ENCODE measurements around the gene ALDOB.

The ALDOB gene

GRCh38 chr9:101448680-101449070 is 13.1 kb upstream of the ALDOB start:
- Histone ChIP-seq H4K8ac (ENCODE audit: low read length) (no peak overlapping the region), H3K4ac (ENCODE audit: low read depth in 1 of 2, low read length in 2 of 2) (no peak overlapping the region), H2AK5ac (ENCODE audit: low read length, severe bottlenecking) (no peak overlapping the region), H2BK12ac (ENCODE audit: low read length in 2 of 2) (no peak overlapping the region), H3K4me1 (ENCODE audit: control insufficient read depth, insufficient read depth, low read depth, low read length) (peaks cover 2% of the 10 kb centered on the region), H3K79me1 (replicated peaks; ENCODE audit: low read length, poor library complexity, severe bottlenecking) (no peaks in the 10 kb centered on the region), H3K4me2 (ENCODE audit: low read length, poor library complexity, severe bottlenecking) (no peak overlapping the region), H4K91ac (ENCODE audit: low read length) (no peak overlapping the region), H3K9me3 (ENCODE audit: control insufficient read depth, low read length) (no peaks in the 10 kb centered on the region), H2AFZ (ENCODE audit: low read depth, low read length) (no peak overlapping the region), H3K4me3 (ENCODE audit: insufficient read depth in 1 of 2, low read depth in 1 of 2, low read length in 2 of 2) (peak overlapping the region in 1 of 2 experiments; percentile 80), H3K14ac (ENCODE audit: low read length in 2 of 2) (no peak overlapping the region), H2BK120ac (ENCODE audit: low read depth, low read length) (no peak overlapping the region), H2BK15ac (ENCODE audit: low read depth, poor library complexity, severe bottlenecking) (no peak overlapping the region), H2BK5ac (ENCODE audit: low read depth, low read length, poor library complexity, severe bottlenecking) (no peak overlapping the region), H3K18ac (ENCODE audit: low read depth in 1 of 2, low read length in 2 of 2) (no peak overlapping the region), H3K36me3 (ENCODE audit: control insufficient read depth in 1 of 2, insufficient read depth in 2 of 2, low read depth in 1 of 2, low read length in 2 of 2) (no peaks in the 10 kb centered on the region), H3K27ac (ENCODE audit: low read length, poor library complexity, severe bottlenecking) (no peak overlapping the region), H3K9ac (ENCODE audit: low read length) (peak overlapping the region; percentile 75), H3K23ac (ENCODE audit: low read length in 2 of 2) (no peak overlapping the region), H3K27me3 (ENCODE audit: control insufficient read depth in 1 of 2, insufficient read depth in 1 of 2, low read length in 2 of 2) (peaks cover 7 to 18% of the 10 kb centered on the region in 2 experiments)
- no peak for DNase-seq
- 93% methylated on average over 2 of the region's 4 CpGs for WGBS

DNA sequence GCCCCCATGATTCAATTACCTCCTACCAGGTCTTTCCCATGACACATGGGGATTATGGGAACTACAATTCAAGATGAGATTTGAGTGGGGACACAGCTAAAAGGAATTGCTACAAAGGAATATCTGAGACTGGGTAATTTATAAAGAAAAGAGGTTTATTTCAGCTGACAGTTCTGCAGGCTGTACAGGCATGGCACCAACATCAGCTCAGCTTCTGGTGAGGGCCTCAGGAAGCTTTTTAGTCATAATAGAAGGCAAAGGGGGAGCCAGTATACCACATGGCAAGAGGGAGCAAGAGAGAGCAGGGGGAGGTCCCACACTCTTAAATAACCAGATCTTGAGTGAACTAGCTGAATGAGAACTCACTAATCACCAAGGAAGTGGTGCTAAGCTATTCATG is 11.2 kb upstream of the ALDOB start:
- Histone ChIP-seq H3K79me1 (replicated peaks; ENCODE audit: low read length, poor library complexity, severe bottlenecking) (no peaks in the 10 kb centered on the region), H3K4me1 (ENCODE audit: control insufficient read depth, insufficient read depth, low read depth, low read length) (peaks cover 2% of the 10 kb centered on the region), H2AFZ (ENCODE audit: low read depth, low read length) (no peak overlapping the region), H3K23ac (ENCODE audit: low read length in 2 of 2) (no peak overlapping the region), H2BK5ac (ENCODE audit: low read depth, low read length, poor library complexity, severe bottlenecking) (no peak overlapping the region), H3K4ac (ENCODE audit: low read depth in 1 of 2, low read length in 2 of 2) (no peak overlapping the region), H3K27me3 (ENCODE audit: control insufficient read depth in 1 of 2, insufficient read depth in 1 of 2, low read length in 2 of 2) (peaks cover 7 to 22% of the 10 kb centered on the region in 2 experiments), H2BK120ac (ENCODE audit: low read depth, low read length) (no peak overlapping the region), H3K9me3 (ENCODE audit: control insufficient read depth, low read length) (no peaks in the 10 kb centered on the region), H3K27ac (ENCODE audit: low read length, poor library complexity, severe bottlenecking) (no peak overlapping the region), H4K8ac (ENCODE audit: low read length) (no peak overlapping the region), H4K91ac (ENCODE audit: low read length) (no peak overlapping the region), H3K18ac (ENCODE audit: low read depth in 1 of 2, low read length in 2 of 2) (no peak overlapping the region), H2BK12ac (ENCODE audit: low read length in 2 of 2) (no peak overlapping the region), H3K4me2 (ENCODE audit: low read length, poor library complexity, severe bottlenecking) (no peak overlapping the region), H2BK15ac (ENCODE audit: low read depth, poor library complexity, severe bottlenecking) (no peak overlapping the region), H3K4me3 (ENCODE audit: insufficient read depth in 1 of 2, low read depth in 1 of 2, low read length in 2 of 2) (no peak overlapping the region), H3K36me3 (ENCODE audit: control insufficient read depth in 1 of 2, insufficient read depth in 2 of 2, low read depth in 1 of 2, low read length in 2 of 2) (no peaks in the 10 kb centered on the region), H3K14ac (ENCODE audit: low read length in 2 of 2) (no peak overlapping the region), H3K9ac (ENCODE audit: low read length) (no peak overlapping the region), H2AK5ac (ENCODE audit: low read length, severe bottlenecking) (no peak overlapping the region)
- DNase-seq = no peak

- no peak overlapping the region for H3K18ac ChIP-seq (ENCODE audit: low read depth in 1 of 2, low read length in 2 of 2)
- H3K4ac ChIP-seq (ENCODE audit: low read depth in 1 of 2, low read length in 2 of 2) = no peak overlapping the region
- no peak overlapping the region for H2BK12ac ChIP-seq (ENCODE audit: low read length in 2 of 2)
- WGBS = 70% methylated on average over 5 of the region's 5 CpGs
- peaks cover 11 to 14% of the 10 kb centered on the region in 2 experiments for H3K27me3 ChIP-seq (ENCODE audit: control insufficient read depth in 1 of 2, insufficient read depth in 1 of 2, low read length in 2 of 2)
- H3K14ac ChIP-seq (ENCODE audit: low read length in 2 of 2) = no peak overlapping the region
- no peaks in the 10 kb centered on the region for H3K36me3 ChIP-seq (ENCODE audit: control insufficient read depth in 1 of 2, insufficient read depth in 2 of 2, low read depth in 1 of 2, low read length in 2 of 2)
- no peak for DNase-seq
- no peak overlapping the region for H2AK5ac ChIP-seq (ENCODE audit: low read length, severe bottlenecking)
- no peak overlapping the region for H2BK5ac ChIP-seq (ENCODE audit: low read depth, low read length, poor library complexity, severe bottlenecking)
- no peaks in the 10 kb centered on the region for H3K9me3 ChIP-seq (ENCODE audit: control insufficient read depth, low read length)
- no peak overlapping the region for H4K91ac ChIP-seq (ENCODE audit: low read length)
- no peak overlapping the region for H2BK120ac ChIP-seq (ENCODE audit: low read depth, low read length)
- peak overlapping the region; percentile 68 for H3K9ac ChIP-seq (ENCODE audit: low read length)
- no peak overlapping the region for H3K23ac ChIP-seq (ENCODE audit: low read length in 2 of 2)
- H3K4me3 ChIP-seq (ENCODE audit: insufficient read depth in 1 of 2, low read depth in 1 of 2, low read length in 2 of 2) = peak overlapping the region in 1 of 2 experiments; percentile 62
- H3K4me1 ChIP-seq (ENCODE audit: control insufficient read depth, insufficient read depth, low read depth, low read length) = peaks cover 2% of the 10 kb centered on the region
- H3K79me1 ChIP-seq (replicated peaks; ENCODE audit: low read length, poor library complexity, severe bottlenecking) = no peaks in the 10 kb centered on the region
- no peak overlapping the region for H4K8ac ChIP-seq (ENCODE audit: low read length)
- no peak overlapping the region for H2BK15ac ChIP-seq (ENCODE audit: low read depth, poor library complexity, severe bottlenecking)
- H3K27ac ChIP-seq (ENCODE audit: low read length, poor library complexity, severe bottlenecking) = peak overlapping the region; percentile 70
- peak overlapping the region; percentile 30 for H3K4me2 ChIP-seq (ENCODE audit: low read length, poor library complexity, severe bottlenecking)
- no peak overlapping the region for H2AFZ ChIP-seq (ENCODE audit: low read depth, low read length)
These were observed 9.9 kb upstream of the ALDOB start for GRCh38 chr9:101445353-101446029.

GRCh38 chr9:101443364-101443771 is 7.8 kb upstream of the ALDOB start:
- H3K9me3 ChIP-seq (ENCODE audit: control insufficient read depth, low read length) = no peaks in the 10 kb centered on the region

More at GRCh38 chr9:101443364-101443771, 7.8 kb upstream of the ALDOB start:
- H3K9ac ChIP-seq (ENCODE audit: low read length) = no peak overlapping the region
- no peak overlapping the region for H2AK5ac ChIP-seq (ENCODE audit: low read length, severe bottlenecking)
- H3K23ac ChIP-seq (ENCODE audit: low read length in 2 of 2) = no peak overlapping the region
- no peak overlapping the region for H2BK15ac ChIP-seq (ENCODE audit: low read depth, poor library complexity, severe bottlenecking)
- no peak overlapping the region for H2BK5ac ChIP-seq (ENCODE audit: low read depth, low read length, poor library complexity, severe bottlenecking)
- H2BK120ac ChIP-seq (ENCODE audit: low read depth, low read length) = no peak overlapping the region
- H3K4me3 ChIP-seq (ENCODE audit: insufficient read depth in 1 of 2, low read depth in 1 of 2, low read length in 2 of 2) = no peak overlapping the region
- 53% methylated on average over 9 of the region's 9 CpGs for WGBS
- no peak overlapping the region for H3K27ac ChIP-seq (ENCODE audit: low read length, poor library complexity, severe bottlenecking)
- no peak overlapping the region for H3K4me2 ChIP-seq (ENCODE audit: low read length, poor library complexity, severe bottlenecking)
- H3K27me3 ChIP-seq (ENCODE audit: control insufficient read depth in 1 of 2, insufficient read depth in 1 of 2, low read length in 2 of 2) = peaks cover 8 to 11% of the 10 kb centered on the region in 2 experiments
- H3K18ac ChIP-seq (ENCODE audit: low read depth in 1 of 2, low read length in 2 of 2) = no peak overlapping the region
- H3K14ac ChIP-seq (ENCODE audit: low read length in 2 of 2) = no peak overlapping the region
- no peak overlapping the region for H4K91ac ChIP-seq (ENCODE audit: low read length)
- no peak for DNase-seq
- H3K36me3 ChIP-seq (ENCODE audit: control insufficient read depth in 1 of 2, insufficient read depth in 2 of 2, low read depth in 1 of 2, low read length in 2 of 2) = no peaks in the 10 kb centered on the region
- no peaks in the 10 kb centered on the region for H3K79me1 ChIP-seq (replicated peaks; ENCODE audit: low read length, poor library complexity, severe bottlenecking)
- H2BK12ac ChIP-seq (ENCODE audit: low read length in 2 of 2) = no peak overlapping the region
- no peak overlapping the region for H4K8ac ChIP-seq (ENCODE audit: low read length)
- H3K4me1 ChIP-seq (ENCODE audit: control insufficient read depth, insufficient read depth, low read depth, low read length) = no peaks in the 10 kb centered on the region
- no peak overlapping the region for H2AFZ ChIP-seq (ENCODE audit: low read depth, low read length)
- H3K4ac ChIP-seq (ENCODE audit: low read depth in 1 of 2, low read length in 2 of 2) = no peak overlapping the region

Measured in mesenchymal stem cell (in vitro differentiated cells and primary cell).